ENCODE measurements around the gene OR14A2.
A peak's percentile ranks its signal among the peaks of the same experiment; 100 is the strongest.
"Not testable (repeated sequence)": the region's sequence is repeated elsewhere in the genome, so short reads cannot be mapped to it uniquely, and the experiment has no call there.

OR14A2 gene

DNA sequence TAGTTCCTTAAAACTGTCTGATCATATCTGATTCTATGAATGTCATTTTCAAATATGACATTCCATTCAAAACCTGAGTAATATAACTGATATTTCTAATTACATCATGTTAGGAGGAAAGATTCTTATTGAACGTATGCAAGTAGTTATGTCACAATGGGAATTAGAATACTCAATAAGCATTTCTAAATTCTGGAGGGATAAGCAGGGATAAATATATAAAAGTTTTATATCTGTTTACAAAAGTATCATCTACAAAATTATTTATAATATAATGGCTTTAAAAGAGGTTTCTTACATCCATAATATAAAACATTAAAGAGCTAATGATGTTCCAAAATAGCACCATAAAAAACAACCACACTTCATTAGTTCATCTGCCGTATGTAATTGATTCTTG lies at the start of gene OR14A2:
TSS of gene OR14A2 (minus strand) at position 101 of the 400 bp plus-strand sequence.
- no peak for DNase-seq (ENCODE audit: low read depth in 2 of 2)

- DNase-seq (ENCODE audit: low read depth in 2 of 2): no peak
Measured at GRCh38 chr1:247797518-247797917, 49.6 kb upstream of the OR14A2 start.

- no peak for DNase-seq (ENCODE audit: low read depth in 2 of 2)
Measured at GRCh38 chr1:247769603-247770002, 21.7 kb upstream of the OR14A2 start.

DNA sequence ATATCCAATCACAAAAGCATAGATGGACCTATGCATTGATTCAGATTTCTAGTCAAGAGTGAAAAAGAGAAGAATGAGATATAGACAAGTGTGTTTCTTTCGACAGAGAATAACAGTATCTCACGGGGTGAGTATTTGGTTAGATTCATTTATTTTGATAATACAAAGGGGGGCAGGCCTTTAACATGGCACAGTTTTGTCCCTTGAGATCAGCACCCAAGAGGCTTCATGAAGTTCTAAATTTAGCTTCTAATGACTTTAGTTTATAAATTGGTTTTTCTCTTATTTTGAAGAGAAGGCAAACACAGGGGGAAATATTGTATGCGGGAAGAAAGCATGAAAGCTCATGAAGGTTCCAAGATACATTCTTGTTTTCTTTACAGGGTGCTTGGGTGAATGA lies 12.5 kb upstream of the OR14A2 start, which contains the start of gene OR1C1:
TSS of gene OR1C1 (minus strand) at position 101 of the 400 bp plus-strand sequence. CDS start 2,150 bp downstream, outside the sequence.
- no peak for DNase-seq (ENCODE audit: low read depth in 2 of 2)

DNA sequence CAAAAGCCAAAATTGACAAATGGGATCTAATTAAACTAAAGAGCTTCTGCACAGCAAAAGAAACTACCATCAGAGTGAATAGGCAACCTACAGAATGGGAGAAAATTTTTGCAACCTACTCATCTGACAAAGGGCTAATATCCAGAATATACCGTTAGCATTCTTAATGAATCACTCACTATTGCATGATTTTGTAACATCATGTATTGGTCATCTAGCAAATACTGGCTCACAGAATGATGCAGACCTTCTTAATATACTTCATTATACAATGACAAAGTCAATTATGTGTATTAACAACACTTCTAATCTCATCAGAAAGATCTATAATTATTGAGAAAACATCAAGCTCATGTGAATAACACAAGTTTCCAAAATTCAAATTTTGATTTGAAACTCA lies 6.4 kb upstream of the OR14A2 start:
- not testable (repeated sequence) for DNase-seq (ENCODE audit: low read depth in 2 of 2)

- DNase-seq (ENCODE audit: low read depth in 2 of 2): no peak
Measured at GRCh38 chr1:247749870-247750269, 1.9 kb upstream of the OR14A2 start.

GRCh38 chr1:247747616-247748015 lies 325 bp downstream of the OR14A2 start:
- DNase-seq (ENCODE audit: low read depth in 2 of 2): no peak

GRCh38 chr1:247746391-247746935 lies 1.5 kb downstream of the OR14A2 start:
- no peak for DNase-seq (ENCODE audit: low read depth in 2 of 2)

DNA sequence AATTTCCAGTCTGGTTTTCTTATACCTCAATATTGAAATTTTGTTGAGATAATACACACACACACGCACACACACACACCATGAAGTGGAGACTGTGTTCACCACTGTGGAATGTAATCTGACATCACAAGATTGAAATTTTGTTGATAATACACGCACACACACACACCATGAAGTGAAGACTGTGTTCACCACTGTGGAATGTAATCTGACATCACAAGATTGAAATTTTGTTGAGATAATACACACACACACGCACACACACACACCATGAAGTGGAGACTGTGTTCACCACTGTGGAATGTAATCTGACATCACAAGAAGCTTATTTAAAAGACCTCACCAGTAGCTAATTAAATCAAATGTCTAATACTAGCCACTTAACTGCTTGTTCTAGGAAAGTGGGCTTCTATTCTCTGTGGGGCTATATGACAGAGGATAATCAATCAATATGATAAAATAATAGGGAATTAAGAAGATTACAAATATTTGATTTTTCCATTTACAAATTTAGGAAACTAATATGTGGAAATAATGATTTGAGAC lies 5.7 kb downstream of the OR14A2 start:
- not testable (repeated sequence) for DNase-seq (ENCODE audit: low read depth in 2 of 2)

DNA sequence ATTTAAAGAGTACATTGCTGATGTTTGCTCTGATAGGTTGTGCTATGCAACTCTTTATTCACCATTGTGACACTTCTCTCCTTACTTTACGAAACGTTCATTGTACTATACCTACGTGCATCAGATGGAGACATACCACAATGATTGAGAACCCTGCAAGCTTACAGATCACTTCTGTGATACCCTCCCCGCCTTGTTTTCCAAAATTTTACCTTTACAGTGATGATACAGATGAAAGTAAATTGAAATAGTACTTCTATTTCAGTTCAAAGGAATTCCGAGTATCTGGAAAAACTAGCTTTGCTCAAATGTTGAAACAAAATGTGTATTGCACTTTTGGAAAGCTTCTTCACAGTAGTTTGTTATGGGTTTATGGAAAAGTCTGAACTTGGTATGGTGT lies 6.2 kb downstream of the OR14A2 start:
- no peak for DNase-seq (ENCODE audit: low read depth in 2 of 2)

- DNase-seq (ENCODE audit: low read depth in 2 of 2): no peak
Measured at GRCh38 chr1:247740721-247741120, 7.2 kb downstream of the OR14A2 start.

GRCh38 chr1:247738315-247738714 lies 9.6 kb downstream of the OR14A2 start, which contains the start of gene OR14K1:
TSS of gene OR14K1 (plus strand) at chr1:247738615. CDS start at chr1:247738615, 0 bp downstream.
- DNase-seq (ENCODE audit: low read depth in 2 of 2): no peak

- no peak for DNase-seq (ENCODE audit: low read depth in 2 of 2)
Measured at GRCh38 chr1:247721222-247721621, 26.7 kb downstream of the OR14A2 start.

GRCh38 chr1:247716546-247716945 lies 31.4 kb downstream of the OR14A2 start, which contains the start of gene OR6F1:
TSS of gene OR6F1 (minus strand) at chr1:247716646. CDS start at chr1:247712755, 3,891 bp downstream.
- no peak for DNase-seq (ENCODE audit: low read depth in 2 of 2)

- no peak for DNase-seq (ENCODE audit: low read depth in 2 of 2)
Measured at GRCh38 chr1:247713753-247714152, 34.2 kb downstream of the OR14A2 start.

- DNase-seq (ENCODE audit: low read depth in 2 of 2): not testable (repeated sequence)
Measured at GRCh38 chr1:247710681-247711080, 37.3 kb downstream of the OR14A2 start.

DNA sequence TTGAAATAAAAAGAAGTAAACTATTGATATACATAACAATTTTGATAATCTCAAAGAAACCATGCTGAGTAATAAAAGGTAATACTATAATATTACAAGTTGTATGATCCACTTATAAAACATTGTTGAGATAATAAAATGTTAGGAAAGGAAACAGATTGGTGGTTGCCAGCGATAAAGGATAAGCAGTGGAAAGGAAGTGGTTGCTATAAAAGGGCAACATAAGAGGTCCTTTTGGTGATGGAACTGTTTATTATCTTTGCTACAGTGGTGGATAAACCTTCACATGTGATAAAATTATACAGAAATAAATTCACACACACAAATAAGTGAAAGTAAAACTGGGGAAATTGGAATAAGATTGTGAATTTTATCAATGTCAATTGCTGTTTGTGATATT lies 46.6 kb downstream of the OR14A2 start:
- no peak for DNase-seq (ENCODE audit: low read depth in 2 of 2)

DNA sequence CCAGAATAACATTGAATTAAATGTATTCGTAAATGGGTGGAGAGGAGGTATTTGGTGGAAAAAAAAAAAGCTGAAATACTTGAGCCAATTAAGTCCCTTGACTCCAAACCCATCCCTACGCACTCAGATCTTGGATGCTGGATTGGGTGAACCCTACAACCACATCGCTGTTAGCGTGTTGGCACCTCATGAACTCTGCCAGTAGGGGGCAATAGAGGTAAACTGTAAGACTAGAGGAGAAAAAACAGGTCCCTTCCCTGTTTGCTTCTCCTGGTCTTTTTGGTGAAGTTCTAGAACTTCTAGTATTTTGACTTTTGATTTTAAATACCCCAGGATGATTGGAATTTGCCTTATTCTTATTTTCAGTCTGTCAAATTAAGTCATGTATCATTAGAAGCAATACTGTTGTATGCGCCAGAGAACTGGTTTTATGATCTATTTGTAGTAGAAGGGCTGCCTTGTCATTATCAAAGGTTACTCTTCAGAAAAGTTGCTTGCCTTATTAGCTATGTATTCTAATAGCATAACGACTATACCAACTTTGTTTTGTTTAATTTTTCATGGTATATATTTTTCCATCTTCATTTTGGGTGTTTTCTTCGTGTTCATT lies 66.5 kb downstream of the OR14A2 start:
- peak in 1 of 2 donors; percentile 1 for DNase-seq (ENCODE audit: low read depth in 2 of 2)

DNA sequence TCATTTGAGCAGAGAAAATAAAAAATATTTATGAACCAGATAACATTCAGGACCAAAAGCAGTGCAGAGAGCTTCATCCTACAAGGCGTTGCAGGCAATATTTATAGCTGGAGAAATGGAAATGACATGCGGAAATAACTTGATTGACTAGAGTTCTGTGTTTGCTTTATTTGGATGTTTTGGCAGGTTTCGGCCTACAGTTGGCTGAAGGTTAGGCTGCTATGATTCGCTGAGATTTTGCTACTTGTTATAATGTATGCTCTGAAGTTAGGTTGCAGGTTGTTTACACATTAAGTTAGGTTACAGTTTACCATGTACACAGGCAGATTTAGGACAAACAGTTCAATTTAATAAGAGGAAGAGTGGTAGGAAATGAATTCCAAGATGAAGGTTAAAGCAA lies 67.8 kb downstream of the OR14A2 start:
- DNase-seq (ENCODE audit: low read depth in 2 of 2): no peak

DNA sequence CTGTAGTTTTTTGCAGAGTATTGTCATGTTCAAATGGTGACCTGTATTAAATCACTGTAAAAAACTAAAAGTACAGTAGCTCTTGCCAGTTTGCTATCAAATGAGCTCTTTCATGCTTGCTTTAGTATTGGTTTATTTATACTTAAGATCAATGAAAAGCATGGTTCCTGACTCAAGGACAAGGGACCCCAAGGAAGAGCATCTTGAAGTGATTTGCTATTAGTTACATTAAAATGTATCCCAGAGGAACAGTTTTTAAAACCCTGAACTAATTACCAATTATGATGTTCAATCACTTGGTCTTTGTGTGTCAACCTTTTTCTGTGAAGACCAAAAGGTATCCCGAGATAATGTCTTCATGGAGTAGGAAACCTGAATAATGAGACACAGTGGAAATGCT lies 68.3 kb downstream of the OR14A2 start, which contains the start of gene OR13G1:
TSS of gene OR13G1 (minus strand) at position 101 of the 400 bp plus-strand sequence. CDS start 6,698 bp downstream, outside the sequence.
- DNase-seq (ENCODE audit: low read depth in 2 of 2): no peak

Measured in stimulated activated CD8-positive, alpha-beta memory T cell treated with anti-CD3 and anti-CD28 coated beads, Interleukin-2, amount 100 ng/mL, for 1 hour (primary cell).